HL-60/S4 (cell line): ENCODE measurements around the gene KERA.

ENCODE experiments used
- in situ Hi-C: fragments of 300-500 bp; cut with MboI; formaldehyde crosslinking; loops from 2 replicates; pipeline ENCODE4 v1.14.3; 2022; ENCODE audit warnings: low sequenced_read_pairs

KERA gene

GRCh38 chr12:91017511-91018263, 40.1 kb downstream of the KERA start:
- in situ Hi-C loops: no loop called here

- in situ Hi-C loops: no loop called here
These were observed 40.8 kb downstream of the KERA start for GRCh38 chr12:91017043-91017442.

GRCh38 chr12:91009319-91009950, 48.4 kb downstream of the KERA start:
- in situ Hi-C loops: no loop called here

- in situ Hi-C loops: no loop called here
These were observed 50.1 kb downstream of the KERA start for GRCh38 chr12:91007531-91008290.

- in situ Hi-C loops: no loop called here
These were observed 53.0 kb downstream of the KERA start, which contains the start of gene EPYC for GRCh38 chr12:91004872-91005271. Gene EPYC, minus strand, starts transcription at chr12:91004972. Its CDS starts 2,407 bp downstream, at chr12:91002565.

GRCh38 chr12:91003737-91004136, 54.1 kb downstream of the KERA start:
- in situ Hi-C loops: no loop called here

- in situ Hi-C loops: no loop called here
These were observed 56.5 kb downstream of the KERA start for GRCh38 chr12:91001306-91001705.
